ENCODE measurements around the gene GEMIN7. TPM values are rescaled to one million over a fixed set of nuclear protein-coding genes. Genes with fewer than 3 reads are reported as not detected.

The GEMIN7 gene
- total and polyA plus RNA-seq, 9 donors = 9.7 to 16.0 (median 11.7) TPM

DNA sequence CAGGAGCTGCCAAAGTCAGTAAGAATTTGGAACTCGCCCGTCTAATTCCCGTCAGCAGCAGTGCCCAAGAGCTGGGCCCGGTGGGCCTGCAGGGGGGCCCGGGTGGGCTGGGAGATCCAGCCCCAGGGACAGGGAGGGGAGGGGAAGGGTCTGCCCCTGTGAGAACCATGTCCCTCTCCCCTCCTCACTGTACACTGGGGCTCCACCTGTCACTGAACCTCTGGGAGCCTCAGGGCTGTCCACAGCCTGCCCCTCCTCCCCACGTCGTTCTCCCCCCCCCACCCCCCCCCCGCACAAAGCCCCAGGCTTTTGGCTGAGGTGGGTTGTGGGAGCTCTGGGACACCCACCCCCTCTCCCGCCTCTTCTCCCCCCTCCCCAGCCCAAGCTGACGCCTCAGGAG lies 11.0 kb upstream of the GEMIN7 start:
- intact Hi-C loops (cut with DNase I) = no loop called here
- DNase-seq = no peak
- Histone ChIP-seq H3K4me1 (ENCODE audit: insufficient read depth) (no peaks in the 10 kb centered on the region), H3K36me3 (peaks cover 4% of the 10 kb centered on the region), H3K27ac (no peak overlapping the region), H3K9me3 (no peaks in the 10 kb centered on the region), H3K27me3 (no peaks in the 10 kb centered on the region), H3K4me3 (no peak overlapping the region)
- TF ChIP-seq POLR2A (IDR thresholded peaks at IDR 0.05) (no peak), EP300 (IDR thresholded peaks at IDR 0.05) (no peak)
- WGBS, 3 donors = 74 to 82% (median 75%) methylated on average over 9 to 10 of the region's 10 CpGs

DNA sequence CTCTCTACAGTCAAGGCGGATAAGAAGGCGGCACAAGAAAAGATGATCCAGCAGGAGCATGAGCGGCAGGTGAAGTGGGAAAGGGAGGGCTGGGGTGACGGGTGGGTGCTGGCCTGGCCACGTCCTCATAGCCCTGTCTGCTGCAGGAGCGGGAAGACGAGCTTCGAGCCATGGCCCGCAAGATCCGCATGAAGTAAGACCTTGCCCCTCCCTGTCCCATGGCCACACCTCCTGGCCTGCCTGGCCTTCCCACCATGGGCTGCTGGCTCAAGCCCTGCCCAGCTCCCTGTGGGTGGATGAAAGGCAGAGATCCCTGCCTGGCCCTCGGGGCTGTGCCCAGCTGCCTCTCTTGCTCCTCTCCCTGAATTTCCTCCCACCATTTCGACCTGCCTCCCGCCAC lies 10.0 kb upstream of the GEMIN7 start:
- no peaks in the 10 kb centered on the region for H3K27me3 ChIP-seq
- WGBS, 3 donors = 74 to 78% (median 75%) methylated on average over 13 of the region's 13 CpGs
- H3K4me3 ChIP-seq = no peak overlapping the region
- DNase-seq = no peak
- peaks cover under 1% of the 10 kb centered on the region for H3K36me3 ChIP-seq
- intact Hi-C loops (cut with DNase I) = no loop called here
- H3K4me1 ChIP-seq (ENCODE audit: insufficient read depth) = no peaks in the 10 kb centered on the region
- H3K9me3 ChIP-seq = no peaks in the 10 kb centered on the region
- H3K27ac ChIP-seq = no peak overlapping the region
- TF ChIP-seq POLR2A (IDR thresholded peaks at IDR 0.05) (no peak), EP300 (IDR thresholded peaks at IDR 0.05) (no peak)
- TF ChIP-seq, protein P1, sequence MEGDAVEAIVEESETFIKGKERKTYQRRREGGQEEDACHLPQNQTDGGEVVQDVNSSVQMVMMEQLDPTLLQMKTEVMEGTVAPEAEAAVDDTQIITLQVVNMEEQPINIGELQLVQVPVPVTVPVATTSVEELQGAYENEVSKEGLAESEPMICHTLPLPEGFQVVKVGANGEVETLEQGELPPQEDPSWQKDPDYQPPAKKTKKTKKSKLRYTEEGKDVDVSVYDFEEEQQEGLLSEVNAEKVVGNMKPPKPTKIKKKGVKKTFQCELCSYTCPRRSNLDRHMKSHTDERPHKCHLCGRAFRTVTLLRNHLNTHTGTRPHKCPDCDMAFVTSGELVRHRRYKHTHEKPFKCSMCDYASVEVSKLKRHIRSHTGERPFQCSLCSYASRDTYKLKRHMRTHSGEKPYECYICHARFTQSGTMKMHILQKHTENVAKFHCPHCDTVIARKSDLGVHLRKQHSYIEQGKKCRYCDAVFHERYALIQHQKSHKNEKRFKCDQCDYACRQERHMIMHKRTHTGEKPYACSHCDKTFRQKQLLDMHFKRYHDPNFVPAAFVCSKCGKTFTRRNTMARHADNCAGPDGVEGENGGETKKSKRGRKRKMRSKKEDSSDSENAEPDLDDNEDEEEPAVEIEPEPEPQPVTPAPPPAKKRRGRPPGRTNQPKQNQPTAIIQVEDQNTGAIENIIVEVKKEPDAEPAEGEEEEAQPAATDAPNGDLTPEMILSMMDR (IDR thresholded peaks at IDR 0.05) = no peak

DNA sequence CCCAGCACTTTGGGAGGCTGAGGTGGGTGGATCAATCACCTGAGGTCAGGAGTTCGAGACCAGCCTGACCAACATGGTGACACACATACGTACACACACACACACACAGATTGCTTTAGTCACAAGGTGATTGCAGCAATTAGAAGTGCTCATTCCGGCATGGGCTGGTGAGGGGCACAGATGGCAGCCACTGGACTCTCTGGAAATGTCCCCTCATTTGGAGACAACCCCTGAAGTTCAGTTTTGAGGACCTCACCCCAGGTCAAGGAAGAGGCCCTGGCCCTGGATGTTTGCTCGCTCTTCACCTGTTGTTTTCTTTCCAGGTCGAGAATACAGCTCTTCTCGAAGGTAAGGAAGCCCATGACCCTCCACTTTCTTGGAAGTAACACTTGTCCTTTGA lies 8.8 kb upstream of the GEMIN7 start:
- no peak for DNase-seq
- TF ChIP-seq, protein P1 (IDR thresholded peaks at IDR 0.05) = no peak
- TF ChIP-seq EP300 (IDR thresholded peaks at IDR 0.05) = no peak
- no peak for TF ChIP-seq POLR2A (IDR thresholded peaks at IDR 0.05)
- Histone ChIP-seq H3K27ac (no peak overlapping the region), H3K4me1 (ENCODE audit: insufficient read depth) (no peaks in the 10 kb centered on the region), H3K27me3 (no peaks in the 10 kb centered on the region), H3K36me3 (no peaks in the 10 kb centered on the region), H3K9me3 (no peaks in the 10 kb centered on the region), H3K4me3 (no peak overlapping the region)
- intact Hi-C loops (cut with DNase I) = no loop called here
- WGBS, 3 donors = 79 to 86% (median 81%) methylated on average over 6 of the region's 6 CpGs

DNA sequence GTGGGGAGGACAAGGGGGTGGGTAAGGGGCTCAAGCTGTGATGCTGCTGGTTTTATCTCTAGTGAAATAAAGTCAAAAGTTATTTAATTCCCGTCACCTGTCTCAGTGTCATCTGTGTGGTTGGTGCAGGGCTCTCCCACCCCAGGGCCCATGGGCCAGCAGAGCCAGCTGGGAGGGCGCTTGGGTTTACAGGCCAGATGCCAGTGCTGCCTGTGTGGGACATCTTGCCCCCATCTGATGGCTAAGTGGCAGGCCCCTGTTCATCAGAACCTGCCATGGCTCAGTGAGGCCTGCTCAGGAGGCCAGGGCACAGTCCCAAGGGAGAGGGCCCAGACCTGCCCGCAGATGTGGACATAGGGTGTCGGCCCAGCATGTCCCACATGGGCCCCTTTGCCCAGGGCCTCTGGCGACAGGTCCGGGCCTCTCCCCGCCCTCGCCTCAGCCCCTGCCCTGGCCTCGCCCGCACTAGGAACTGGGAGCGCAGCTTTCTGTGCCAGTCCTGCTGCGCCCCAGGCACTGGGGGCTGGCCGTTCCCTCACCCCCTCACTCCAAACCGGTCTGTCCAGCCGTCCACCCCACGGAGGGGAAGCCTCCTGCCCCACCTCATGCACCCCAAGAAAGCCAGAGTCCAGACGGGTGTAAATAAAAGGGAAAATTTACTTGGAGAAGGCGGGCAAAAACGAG lies 8.1 kb upstream of the GEMIN7 start:
- Histone ChIP-seq H3K36me3 (no peaks in the 10 kb centered on the region), H3K4me1 (ENCODE audit: insufficient read depth) (peaks cover 4% of the 10 kb centered on the region), H3K27me3 (no peaks in the 10 kb centered on the region), H3K27ac (no peak overlapping the region), H3K9me3 (no peaks in the 10 kb centered on the region), H3K4me3 (no peak overlapping the region)
- WGBS, 3 donors = 85 to 90% (median 87%) methylated on average over 19 of the region's 19 CpGs
- TF ChIP-seq, protein P1 (IDR thresholded peaks at IDR 0.05) = no peak
- TF ChIP-seq EP300 (IDR thresholded peaks at IDR 0.05) (no peak), POLR2A (IDR thresholded peaks at IDR 0.05) (no peak)
- intact Hi-C loops (cut with DNase I) = no loop called here
- DNase-seq = no peak

DNA sequence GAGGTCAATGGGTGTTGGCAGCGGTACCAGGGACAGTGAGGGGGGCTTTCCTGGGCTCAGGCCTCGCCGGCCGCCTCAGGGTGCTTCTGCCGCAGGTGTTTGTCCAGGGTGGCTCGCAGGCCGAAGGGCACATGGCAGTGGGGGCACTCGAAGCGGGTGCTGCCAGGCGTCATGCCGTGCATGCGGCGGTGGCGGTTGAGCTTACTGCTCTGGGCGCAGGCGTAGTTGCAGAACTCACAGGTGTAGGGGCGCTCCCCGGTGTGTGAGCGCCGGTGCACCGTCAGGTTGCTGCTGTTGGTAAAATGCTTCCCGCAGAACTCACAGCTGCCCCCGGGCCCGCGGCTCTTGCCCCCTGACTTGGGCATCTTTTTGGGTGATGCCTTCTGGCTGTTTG lies 7.5 kb upstream of the GEMIN7 start:
- Histone ChIP-seq H3K9me3 (no peaks in the 10 kb centered on the region), H3K36me3 (no peaks in the 10 kb centered on the region), H3K27ac (no peak overlapping the region), H3K27me3 (no peaks in the 10 kb centered on the region), H3K4me1 (ENCODE audit: insufficient read depth) (peaks cover 6% of the 10 kb centered on the region), H3K4me3 (no peak overlapping the region)
- DNase-seq = no peak
- 84 to 93% (median 90%) methylated on average over 25 of the region's 25 CpGs for WGBS, 3 donors
- TF ChIP-seq POLR2A (IDR thresholded peaks at IDR 0.05) (no peak), EP300 (IDR thresholded peaks at IDR 0.05) (no peak)
- intact Hi-C loops (cut with DNase I) = no loop called here
